ENCODE measurements around the gene PLEKHJ1.

PLEKHJ1 gene

DNA sequence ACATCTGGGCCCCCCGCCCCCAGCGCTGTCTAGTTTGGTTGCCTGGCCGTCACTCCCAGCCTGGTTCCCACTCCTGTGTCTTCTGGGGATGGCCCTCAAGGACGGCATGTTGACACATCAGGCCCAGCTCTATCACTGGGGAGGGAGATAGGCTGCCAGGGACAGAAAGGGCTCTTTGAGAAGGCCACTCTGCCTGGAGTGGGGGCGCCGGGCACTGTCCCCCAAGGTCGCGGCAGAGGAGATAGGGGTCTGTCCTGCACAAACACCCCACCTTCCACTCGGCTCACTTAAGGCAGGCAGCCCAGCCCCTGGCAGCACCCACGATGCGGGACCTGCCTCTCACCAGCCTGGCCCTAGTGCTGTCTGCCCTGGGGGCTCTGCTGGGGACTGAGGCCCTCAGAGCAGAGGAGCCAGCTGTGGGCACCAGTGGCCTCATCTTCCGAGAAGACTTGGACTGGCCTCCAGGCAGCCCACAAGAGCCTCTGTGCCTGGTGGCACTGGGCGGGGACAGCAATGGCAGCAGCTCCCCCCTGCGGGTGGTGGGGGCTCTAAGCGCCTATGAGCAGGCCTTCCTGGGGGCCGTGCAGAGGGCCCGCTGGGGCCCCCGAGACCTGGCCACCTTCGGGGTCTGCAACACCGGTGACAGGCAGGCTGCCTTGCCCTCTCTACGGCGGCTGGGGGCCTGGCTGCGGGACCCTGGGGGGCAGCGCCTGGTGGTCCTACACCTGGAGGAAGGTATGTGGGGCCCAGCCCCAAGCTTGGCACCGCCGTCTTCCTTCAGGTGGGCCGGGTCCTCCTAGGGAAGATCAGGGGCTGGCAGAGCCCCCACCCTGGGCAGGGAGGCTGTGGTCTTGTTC, 13.1 kb upstream of the PLEKHJ1 start, which contains the start of gene AMH:
TSS of gene AMH (plus strand) at position 314 of the 857 bp plus-strand sequence. CDS start at position 324, 10 bp downstream.
- no peak for DNase-seq (ENCODE audit: low spot score)

DNA sequence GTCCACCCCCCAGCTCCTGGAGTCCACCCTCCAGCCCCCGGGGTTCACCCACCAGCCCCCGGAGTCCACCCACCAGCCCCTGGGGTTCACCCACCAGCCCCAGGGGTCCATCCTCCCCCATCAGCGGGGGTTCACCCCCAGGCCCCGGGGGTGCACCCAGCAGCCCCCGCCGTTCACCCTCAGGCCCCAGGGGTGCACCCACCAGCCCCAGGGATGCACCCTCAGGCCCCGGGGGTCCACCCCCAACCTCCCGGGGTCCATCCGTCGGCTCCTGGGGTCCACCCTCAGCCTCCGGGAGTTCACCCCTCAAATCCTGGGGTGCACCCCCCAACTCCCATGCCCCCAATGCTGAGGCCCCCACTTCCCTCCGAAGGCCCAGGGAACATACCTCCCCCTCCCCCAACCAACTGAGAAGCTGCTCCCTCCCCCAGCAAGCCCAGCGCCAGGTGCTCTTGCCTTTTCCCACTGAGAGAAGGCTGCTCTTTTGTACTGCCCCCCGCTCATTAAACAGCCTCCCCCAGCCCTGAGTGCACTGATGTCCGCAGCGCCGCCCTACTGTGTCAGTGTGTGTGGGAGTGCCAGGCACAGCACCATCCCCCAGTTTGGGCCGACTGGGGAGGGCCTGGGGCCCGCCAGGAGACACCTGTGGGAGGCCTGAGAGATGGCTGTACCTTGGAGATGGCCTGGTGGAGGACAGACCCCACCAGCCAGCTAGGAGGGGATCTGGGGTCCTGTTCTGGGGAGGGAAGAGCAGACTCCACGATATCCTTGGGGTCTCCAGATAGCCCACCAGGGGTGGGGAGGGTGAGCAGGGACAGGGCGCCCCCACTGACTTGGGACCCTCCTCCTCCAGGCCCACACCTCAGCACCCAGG, 12.2 kb upstream of the PLEKHJ1 start:
- DNase-seq (ENCODE audit: low spot score): no peak

DNA sequence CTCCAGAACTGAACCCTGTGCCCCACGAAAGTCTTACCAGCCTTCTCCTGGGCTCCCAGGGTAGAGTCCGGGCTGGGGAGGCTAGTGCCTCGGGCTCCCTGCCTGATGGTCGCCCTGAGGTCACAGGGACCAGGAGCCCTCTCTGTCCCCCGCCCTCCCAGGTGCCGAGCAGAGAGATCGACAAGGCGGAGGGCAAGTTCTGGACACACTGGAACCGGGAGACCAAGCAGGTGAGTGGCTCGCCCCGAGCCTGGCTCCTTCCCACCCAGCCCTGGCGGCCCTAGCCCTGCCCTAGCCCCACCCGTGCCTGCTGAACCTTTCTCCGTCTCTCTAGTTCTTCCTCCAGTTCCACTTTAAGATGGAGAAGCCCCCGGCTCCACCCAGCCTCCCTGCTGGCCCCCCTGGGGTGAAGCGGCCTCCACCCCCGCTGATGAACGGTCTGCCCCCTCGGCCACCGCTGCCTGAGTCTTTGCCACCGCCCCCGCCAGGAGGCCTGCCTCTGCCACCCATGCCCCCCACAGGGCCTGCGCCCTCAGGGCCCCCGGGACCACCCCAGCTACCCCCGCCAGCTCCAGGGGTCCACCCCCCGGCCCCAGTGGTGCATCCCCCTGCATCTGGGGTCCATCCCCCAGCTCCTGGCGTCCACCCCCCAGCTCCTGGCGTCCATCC, 11.4 kb upstream of the PLEKHJ1 start:
- DNase-seq (ENCODE audit: low spot score): no peak

DNA sequence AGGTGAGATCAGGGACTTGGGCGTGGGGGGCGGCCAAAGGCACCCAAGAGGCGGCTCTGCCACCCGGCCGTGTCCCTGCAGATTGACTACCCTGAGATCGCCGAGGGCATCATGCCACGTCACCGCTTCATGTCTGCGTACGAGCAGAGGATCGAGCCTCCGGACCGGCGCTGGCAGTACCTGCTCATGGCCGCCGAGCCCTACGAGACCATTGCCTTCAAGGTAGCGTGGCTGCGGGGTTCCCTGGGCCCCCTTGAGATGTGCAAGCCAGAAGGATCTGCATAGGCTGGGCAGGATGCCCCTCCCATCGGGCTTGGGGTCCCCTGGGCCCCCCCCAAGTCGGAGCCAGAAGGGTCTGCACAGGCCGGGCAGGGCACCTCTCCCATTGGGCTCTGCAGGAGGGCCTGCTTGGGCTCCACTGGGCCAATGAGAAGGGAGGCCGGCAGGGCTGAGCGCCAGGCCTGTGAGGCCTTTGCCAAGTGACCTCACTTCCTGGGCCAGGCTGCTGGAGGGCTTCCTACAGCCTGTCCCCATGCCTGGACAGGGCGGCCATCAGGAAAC, 10.8 kb upstream of the PLEKHJ1 start:
- DNase-seq (ENCODE audit: low spot score): no peak

DNA sequence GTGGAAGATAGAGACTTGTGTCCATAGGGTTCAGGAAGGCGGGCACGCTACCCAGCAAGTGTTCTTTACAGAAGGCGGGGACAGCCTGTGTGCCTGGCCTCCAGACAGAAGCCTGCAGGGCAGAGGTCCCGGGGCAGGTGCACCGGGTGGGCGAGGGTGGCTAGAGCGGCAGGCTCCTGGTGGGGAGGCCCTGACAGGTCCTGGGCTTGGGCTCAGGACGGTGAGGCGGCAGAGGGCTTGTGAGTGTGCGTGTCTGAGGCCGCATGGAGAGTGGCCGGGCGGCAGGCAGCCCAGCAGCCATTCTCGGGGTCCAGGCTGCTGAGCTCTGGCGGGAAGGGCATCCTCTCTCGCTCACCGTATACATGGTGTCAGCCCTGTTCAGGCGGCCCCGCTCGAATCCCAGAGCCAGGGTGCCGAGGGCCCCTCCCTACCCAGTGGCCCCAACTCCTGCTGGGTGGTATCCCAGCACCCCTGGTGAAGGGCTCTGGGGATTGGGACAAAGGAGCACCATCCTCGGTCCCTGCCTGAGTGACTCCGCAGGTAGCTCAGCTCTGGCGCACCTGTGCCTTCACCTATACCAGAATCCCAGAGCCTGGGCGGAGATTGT, 10.0 kb upstream of the PLEKHJ1 start:
- DNase-seq (ENCODE audit: low spot score): no peak

DNA sequence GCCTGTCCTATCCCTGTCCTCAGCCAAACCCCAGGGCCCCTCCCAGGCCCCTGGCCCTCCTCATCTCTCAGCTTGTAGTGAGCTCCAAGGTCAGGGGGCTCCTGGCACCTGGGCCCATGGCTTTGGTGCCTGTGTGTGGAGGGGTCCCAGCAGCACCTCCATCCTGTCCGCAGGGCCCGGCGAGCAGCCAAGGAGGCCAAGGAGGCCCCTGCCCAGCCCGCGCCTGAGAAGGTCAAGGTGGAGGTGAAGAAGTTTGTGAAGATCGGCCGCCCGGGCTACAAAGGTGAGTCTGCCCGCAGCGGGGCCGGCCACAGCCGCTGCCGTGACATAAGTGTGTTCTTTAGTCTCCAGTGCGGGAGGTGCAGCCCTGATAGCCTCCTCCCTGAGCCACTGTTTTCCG, 9.1 kb upstream of the PLEKHJ1 start:
- no peak for DNase-seq (ENCODE audit: low spot score)

DNA sequence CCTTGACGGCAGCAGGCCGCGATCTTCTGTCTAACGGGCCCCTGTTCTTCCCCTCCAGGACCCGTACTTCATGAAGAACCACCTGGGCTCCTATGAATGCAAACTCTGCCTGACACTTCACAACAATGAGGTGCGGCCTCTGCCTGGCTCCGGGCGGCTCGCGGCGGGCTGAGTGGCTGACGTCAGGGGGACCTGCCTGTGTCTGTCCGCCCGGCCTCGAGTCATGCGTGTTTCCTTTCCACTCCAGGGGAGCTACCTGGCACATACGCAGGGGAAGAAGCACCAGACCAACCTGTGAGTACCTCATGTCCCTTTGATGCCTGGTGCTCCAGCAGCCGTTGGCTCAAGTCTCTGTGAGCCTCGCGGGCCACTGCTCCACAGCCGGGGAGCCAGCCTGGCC, 8.4 kb upstream of the PLEKHJ1 start:
- DNase-seq (ENCODE audit: low spot score): no peak

DNA sequence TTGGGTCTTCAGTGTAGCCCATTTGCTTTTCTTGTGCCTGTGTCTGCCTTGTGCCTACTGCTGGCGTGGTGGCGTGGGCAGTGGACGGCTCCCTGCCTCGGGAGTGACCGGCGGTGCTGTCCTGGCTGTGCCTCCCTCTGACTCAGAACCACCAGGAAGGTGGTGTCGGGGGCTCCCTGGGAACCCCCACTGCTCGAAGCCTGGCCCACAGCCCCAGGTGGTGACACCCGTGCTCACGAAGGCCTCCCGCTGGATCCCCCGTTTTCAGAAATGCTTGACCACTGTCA, 7.9 kb upstream of the PLEKHJ1 start:
- DNase-seq (ENCODE audit: low spot score): no peak

DNA sequence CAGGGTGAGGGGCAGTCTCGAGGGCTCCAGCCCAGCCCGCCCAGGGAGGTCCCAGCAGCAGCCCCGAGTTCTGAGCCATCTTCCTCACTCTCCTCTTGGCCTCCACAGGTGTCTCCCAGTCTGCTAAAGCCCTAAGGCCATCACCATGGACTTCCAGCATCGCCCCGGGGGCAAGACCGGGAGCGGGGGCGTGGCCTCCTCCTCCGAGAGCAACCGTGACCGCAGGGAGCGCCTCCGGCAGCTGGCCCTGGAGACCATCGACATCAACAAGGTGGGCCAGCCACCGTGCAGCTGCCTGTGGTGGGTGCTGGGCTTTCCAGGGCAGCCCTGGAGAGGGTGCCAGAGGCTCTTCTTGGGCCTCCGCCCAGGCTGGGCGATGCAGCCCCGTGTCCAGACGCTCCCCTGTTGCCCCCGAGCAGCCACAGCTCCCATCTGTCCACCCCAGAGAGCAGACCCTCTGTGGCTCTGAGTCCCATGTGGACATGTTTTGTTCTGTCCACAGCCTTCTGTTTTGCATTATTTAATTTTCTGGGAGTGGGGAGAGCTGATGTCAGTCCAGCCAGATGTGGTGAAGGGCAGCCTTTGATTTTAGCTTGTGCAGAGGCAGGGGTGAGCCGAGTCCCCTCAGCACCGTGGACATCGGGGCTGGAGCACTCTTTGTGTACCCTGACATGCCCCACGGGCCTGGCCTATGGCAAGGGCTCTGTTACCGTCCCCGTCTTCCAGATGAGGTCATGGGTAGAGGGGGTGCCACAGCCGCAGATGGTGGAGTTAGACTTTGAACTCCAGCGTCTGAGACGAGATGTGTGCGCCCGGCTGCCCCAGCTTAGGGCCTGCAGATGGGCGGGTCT, 7.4 kb upstream of the PLEKHJ1 start:
- no peak for DNase-seq (ENCODE audit: low spot score)

DNA sequence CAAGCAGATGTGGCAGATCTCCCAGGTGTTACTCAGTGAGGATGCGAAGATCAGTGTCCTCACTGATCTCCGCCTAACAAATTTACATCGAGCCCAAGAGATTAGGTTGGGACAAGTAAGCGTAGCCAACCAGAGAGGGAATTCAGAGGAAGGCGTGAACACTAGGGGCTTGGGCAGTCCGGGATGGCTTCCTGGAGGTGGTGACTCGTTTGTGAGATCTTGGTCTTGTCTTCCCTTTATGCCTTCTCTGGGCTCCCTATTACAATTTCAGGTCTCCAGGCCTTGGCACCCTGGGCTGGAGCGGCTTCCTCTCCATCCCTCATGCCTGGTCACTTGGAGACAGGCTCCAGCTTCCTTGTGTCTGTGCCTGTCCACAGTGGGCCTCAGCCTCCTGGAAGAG, 6.7 kb upstream of the PLEKHJ1 start:
- no peak for DNase-seq (ENCODE audit: low spot score)

DNA sequence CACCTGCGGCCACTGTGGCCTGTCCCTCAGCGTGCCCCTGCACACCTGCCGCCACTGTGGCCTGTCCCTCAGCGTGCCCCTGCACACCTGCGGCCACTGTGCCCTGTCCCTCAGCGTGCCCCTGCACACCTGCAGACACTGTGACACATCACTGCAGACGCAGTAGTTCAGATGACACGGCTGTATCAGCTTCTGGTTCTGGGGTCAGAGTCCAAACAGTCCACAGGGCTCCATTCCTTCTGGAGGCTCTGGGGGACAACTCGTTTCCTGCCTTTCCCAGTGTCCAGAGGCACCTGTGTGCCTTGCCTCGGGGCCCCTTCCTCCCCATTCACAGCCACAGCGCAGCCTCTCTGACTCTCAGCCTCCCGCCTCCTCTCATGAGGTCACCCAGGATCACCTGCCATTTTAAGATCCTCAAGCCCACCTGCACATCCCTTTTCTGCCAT, 6.0 kb upstream of the PLEKHJ1 start:
- no peak for DNase-seq (ENCODE audit: low spot score)

DNA sequence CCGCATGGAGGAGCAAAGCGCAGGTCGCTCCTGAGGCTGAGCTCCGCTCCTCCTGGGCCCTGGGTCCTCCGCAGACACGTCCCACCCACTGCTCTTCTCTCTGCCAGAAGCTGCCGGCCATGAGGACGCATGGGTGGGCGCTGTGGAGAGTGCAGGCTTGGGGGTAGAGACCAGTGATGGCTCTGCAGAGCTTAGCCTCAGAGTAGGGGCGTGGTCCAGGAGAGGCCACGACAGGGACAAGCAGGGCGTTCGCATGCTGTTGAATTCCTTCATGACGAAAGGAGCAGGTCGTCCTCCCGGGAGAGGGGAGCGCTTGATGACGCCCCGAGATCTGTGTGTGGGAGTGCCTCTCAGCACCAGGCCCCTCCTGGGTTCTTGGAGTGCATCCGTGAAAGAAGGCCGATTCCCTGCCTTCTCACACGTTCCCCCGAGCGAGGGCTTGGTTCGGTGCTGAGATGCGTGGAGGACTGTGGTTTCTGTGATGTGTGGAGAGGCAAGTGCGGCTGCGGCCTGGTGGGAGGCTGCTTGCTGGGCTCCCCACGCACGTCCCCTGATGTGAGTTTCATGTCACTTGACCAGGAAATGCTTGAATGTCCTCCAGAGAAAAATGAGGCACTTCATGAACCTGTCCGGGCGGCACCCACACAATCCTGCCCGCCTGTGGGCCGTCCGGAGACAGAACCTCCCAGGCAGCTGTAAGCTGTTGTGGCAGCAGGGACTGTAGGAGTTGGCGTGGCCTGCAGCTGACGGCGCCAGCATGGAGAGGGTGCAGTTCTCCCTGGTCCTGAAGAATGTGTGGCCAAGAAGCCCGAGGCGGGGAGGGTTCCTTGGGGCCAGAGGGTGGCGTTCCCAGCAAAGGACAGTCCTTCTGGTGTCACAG, 5.0 kb upstream of the PLEKHJ1 start:
- no peak for DNase-seq (ENCODE audit: low spot score)

DNA sequence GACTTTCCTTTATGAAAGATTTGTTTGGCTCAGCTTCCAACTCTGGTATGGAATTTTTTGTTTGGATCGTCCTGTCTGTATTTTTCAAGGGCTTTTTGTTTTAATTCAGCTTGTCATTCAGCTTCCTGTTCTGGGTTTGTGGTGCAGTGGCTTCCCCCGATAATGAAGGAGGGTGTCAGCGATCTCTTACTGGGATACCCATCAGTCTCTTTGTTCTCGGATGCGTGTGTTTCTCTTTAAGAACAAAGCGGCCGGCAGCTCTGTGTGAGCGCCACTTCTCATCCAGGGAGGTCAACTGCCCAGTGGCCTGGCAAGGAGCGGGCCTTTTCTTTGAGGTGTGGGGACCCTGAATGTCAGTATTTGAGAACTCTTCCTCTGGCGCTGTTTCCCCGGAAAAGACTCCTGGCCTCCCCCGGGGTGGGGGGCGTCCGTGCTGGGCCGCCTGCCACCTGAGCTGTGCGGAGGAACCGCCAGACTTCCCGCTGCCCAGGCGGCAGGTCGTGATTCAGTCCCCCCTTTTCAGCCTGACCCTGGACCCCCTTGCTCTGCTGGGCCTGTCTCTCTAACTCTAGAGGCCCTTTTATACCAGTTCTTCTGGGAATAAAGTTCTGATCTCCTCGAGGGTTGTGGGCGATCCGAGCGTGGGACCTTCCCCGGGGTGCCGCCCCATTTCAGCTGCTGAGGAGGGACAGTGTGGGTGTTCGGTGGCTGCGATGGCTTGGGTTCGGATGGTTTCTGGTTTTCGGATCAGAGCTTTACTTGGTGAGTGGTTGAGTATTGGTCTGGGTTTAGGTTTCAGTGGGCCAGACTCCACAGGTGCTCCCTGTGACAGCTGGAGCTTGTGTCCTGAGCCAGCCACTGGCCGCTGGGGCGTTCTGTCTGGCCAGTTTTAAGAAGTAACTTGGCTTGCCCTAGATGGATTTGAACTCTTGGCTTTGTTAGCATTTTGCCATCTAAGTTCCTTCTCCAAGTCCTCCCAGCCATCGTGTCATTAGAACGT, 3.9 kb upstream of the PLEKHJ1 start:
- no peak for DNase-seq (ENCODE audit: low spot score)

DNA sequence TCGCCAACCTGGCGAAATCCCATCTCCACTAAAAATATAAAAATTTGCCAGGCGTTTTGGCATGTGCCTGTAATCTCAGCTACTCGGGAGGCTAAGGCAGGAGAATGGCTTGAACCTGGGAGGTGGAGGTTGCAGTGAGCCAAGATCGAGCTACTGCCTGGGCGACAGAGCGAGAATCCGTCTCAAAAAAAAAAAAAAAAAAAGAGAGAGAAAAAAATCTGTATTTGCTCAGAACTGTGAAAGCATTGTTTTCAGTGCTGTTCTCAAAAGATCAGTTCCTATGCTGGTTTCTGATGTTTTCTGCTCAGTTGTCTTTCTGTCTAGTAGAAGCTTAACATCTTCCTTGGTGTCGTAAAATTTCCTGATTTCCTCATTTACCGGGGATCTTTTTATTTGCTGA, 3.0 kb upstream of the PLEKHJ1 start:
- no peak for DNase-seq (ENCODE audit: low spot score)

DNA sequence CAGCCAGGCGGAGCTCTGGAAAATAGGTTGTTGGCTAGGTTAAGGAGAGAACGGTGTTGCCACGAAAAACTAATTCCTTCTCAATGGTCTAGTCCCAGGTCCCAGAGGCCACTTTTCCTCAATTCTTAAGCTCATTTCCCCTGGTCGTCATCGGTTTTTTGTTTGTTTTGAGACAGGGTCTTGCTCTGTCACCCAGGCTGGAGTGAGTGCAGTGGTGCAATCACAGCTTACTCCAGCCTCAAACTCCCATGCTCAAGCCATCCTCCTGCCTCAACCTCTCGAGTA, 1.7 kb upstream of the PLEKHJ1 start:
- no peak for DNase-seq (ENCODE audit: low spot score)

DNA sequence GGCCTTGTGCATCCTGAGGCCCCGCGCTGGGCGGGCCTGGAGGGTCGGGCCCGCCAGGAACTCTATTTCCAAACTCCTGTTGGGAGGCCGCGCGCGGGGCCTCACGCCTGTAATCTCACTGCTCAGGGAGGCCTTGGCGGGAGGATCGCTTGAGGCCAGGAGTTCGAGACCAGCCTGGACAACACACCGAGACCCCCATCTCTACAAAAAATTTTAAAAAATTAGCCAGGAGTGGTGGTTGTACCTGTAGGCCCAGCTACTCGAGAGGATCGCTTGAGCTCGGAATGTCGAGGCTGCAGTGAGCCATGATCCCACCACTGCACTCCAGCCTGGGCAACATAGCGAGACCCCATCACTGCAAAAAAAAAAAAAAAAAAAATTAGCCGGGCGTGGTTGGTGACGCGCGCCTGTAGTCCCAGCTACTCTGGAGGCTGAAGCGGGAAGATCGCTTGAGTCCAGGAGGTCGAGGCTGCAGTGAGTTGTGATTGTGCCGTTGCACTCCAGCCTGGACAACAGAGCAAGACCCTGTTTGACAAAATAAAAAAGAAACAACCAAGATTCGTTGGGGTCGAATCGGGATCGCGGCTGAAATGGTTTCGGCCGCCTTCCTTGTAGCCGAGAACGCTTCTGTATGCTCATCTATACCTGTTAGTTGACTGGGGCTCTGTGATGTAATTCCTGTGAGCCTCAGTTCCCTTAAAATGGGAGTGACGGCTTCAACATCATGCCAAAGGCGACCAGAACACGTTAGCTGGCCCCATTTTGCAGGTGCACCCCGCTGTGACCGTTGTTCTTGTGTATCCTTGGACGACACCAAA, 1.1 kb upstream of the PLEKHJ1 start:
- DNase-seq (ENCODE audit: low spot score): no peak

DNA sequence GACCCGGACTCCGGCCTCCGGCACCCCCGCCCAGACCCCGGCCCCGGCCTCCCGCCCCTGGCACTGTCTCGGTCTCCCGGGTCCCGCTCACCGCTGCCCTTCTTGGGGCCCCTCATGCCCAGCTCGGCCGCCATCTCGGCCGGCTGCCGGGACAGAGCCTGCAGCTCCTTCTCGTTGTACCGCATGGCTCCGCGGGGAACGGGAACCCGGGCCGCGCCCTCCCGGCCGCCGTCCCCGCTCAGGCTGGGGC, 140 bp downstream of the PLEKHJ1 start:
- no peak for DNase-seq (ENCODE audit: low spot score)

DNA sequence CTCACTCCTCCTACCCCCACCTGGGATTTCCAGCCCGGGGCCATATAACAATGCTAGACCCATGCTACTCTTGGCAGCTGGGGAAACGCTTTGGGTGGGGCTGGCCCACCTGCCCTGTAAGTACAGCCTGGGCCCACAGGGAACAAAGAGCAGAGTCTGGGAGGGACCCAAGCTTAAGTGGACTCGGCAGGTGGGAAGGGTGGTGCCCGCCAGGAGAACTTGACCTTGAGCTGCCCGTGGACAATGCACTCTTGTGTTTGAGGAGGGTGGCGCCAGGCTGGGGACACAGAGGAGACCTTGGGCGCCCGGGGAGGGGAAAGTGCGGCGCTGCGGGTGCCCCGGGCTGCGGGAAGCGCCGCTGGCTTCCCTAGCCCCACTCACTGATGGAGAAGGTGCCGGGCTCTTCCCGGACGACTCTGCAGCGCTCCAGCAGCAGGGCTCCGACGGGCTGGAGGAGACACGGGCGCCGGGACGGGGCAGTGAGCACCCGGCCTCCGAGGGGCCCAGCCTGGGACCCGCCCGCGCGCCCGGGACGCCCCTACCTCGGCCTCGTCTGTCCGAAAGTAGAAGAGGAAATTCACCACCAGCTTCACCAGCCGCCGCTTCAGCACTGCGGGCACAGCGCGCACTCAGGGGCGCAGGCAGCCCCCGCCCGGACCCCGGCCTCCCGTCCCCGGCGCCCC, 607 bp downstream of the PLEKHJ1 start:
- DNase-seq (ENCODE audit: low spot score): peak; percentile 56
